Kidney capillary endothelial cell (primary cell): ENCODE data around the gene CEBPE.

Source experiments
- DNase-seq: peaks from one replicate; pipeline ENCODE4 v3.0.0-alpha.2; 2018; ENCODE audit warnings: low spot score

Gene CEBPE

GRCh38 chr14:23143911-23144310 is 24.9 kb upstream of the CEBPE start:
- DNase-seq: no peak

- no peak for DNase-seq
Observed at GRCh38 chr14:23142826-23143225, 23.8 kb upstream of the CEBPE start.

- no peak for DNase-seq
Observed at GRCh38 chr14:23141706-23142444, 22.8 kb upstream of the CEBPE start.

GRCh38 chr14:23140371-23140770 is 21.3 kb upstream of the CEBPE start:
- DNase-seq: no peak

GRCh38 chr14:23139874-23140273 is 20.8 kb upstream of the CEBPE start:
- DNase-seq: no peak

GRCh38 chr14:23137813-23138535 is 18.9 kb upstream of the CEBPE start:
- DNase-seq: no peak

GRCh38 chr14:23137192-23137812 is 18.2 kb upstream of the CEBPE start:
- no peak for DNase-seq

- no peak for DNase-seq
Observed at GRCh38 chr14:23136566-23137133, 17.6 kb upstream of the CEBPE start.

- no peak for DNase-seq
Observed at GRCh38 chr14:23132970-23133369, 13.9 kb upstream of the CEBPE start.

- no peak for DNase-seq
Observed at GRCh38 chr14:23131482-23131881, 12.4 kb upstream of the CEBPE start.

- DNase-seq: no peak
Observed at GRCh38 chr14:23130871-23131270, 11.8 kb upstream of the CEBPE start.

GRCh38 chr14:23129759-23130316 is 10.8 kb upstream of the CEBPE start:
- no peak for DNase-seq

GRCh38 chr14:23128969-23129758 is 10.1 kb upstream of the CEBPE start:
- no peak for DNase-seq

GRCh38 chr14:23127861-23128260 is 8.8 kb upstream of the CEBPE start:
- no peak for DNase-seq

GRCh38 chr14:23126548-23127278 is 7.7 kb upstream of the CEBPE start:
- DNase-seq: no peak

GRCh38 chr14:23125933-23126524 is 7.0 kb upstream of the CEBPE start:
- DNase-seq: no peak

- no peak for DNase-seq
Observed at GRCh38 chr14:23125011-23125410, 6.0 kb upstream of the CEBPE start.

- no peak for DNase-seq
Observed at GRCh38 chr14:23124337-23124954, 5.4 kb upstream of the CEBPE start.

- no peak for DNase-seq
Observed at GRCh38 chr14:23123419-23123818, 4.4 kb upstream of the CEBPE start.

- no peak for DNase-seq
Observed at GRCh38 chr14:23122086-23122485, 3.0 kb upstream of the CEBPE start.
